Hepatocyte (in vitro differentiated cells): Measurements from ENCODE around the gene OOEP. TPM values are rescaled to one million over a fixed set of nuclear protein-coding genes. Genes with fewer than 3 reads are reported as not detected.

Source experiments
- DNase-seq: peaks from one replicate; pipeline ENCODE4 v3.0.0-alpha.2; 2016; ENCODE audit warnings: low spot score
- H2AFZ ChIP-seq: fragments of 200-600 bp; sonication (generic); 2 replicates; pipeline ENCODE4 v1.6.0; 2016; ENCODE audit warnings: antibody characterized with exemption, mild to moderate bottlenecking
- H3K27ac ChIP-seq: fragments of 200-600 bp; sonication (generic); 2 replicates; pipeline ENCODE4 v1.5.1; 2016; ENCODE audit warnings: mild to moderate bottlenecking
- H3K27me3 ChIP-seq: fragments of 200-600 bp; sonication (generic); 2 replicates; pipeline ENCODE4 v1.6.1; 2016
- H3K36me3 ChIP-seq: fragments of 200-600 bp; sonication (generic); replicated peaks from 2 replicates; pipeline ENCODE4 v1.5.1; 2016; ENCODE audit warnings: low read depth; ENCODE audit not compliant: insufficient read depth
- H3K4me1 ChIP-seq: fragments of 200-600 bp; sonication (generic); 2 replicates; pipeline ENCODE4 v1.5.1; 2016; ENCODE audit warnings: mild to moderate bottlenecking, moderate library complexity; ENCODE audit not compliant: insufficient read depth
- H3K4me2 ChIP-seq: fragments of 200-600 bp; sonication (generic); 2 replicates; pipeline ENCODE4 v1.6.0; 2016
- H3K4me3 ChIP-seq: fragments of 200-600 bp; sonication (generic); 2 replicates; pipeline ENCODE4 v1.5.1; 2016; ENCODE audit warnings: mild to moderate bottlenecking
- H3K79me2 ChIP-seq: fragments of 200-600 bp; sonication (generic); 2 replicates; pipeline ENCODE4 v1.6.0; 2017; ENCODE audit warnings: mild to moderate bottlenecking
- H3K9me2 ChIP-seq: fragments of 200-600 bp; sonication (generic); replicated peaks from 2 replicates; pipeline ENCODE4 v1.6.0; 2017; ENCODE audit warnings: mild to moderate bottlenecking; ENCODE audit not compliant: insufficient read depth
- H3K9me3 ChIP-seq: fragments of 200-600 bp; sonication (generic); 2 replicates; pipeline ENCODE4 v1.5.1; 2016; ENCODE audit warnings: low read depth, mild to moderate bottlenecking
- H4K20me1 ChIP-seq: fragments of 200-600 bp; sonication (generic); 2 replicates; pipeline ENCODE4 v1.6.0; 2016; ENCODE audit warnings: mild to moderate bottlenecking; ENCODE audit not compliant: insufficient read depth, poor library complexity, severe bottlenecking
- CTCF ChIP-seq: fragments of 200-600 bp; sonication (generic); IDR thresholded peaks from 2 replicates; pipeline ENCODE4 v1.5.1; 2016; ENCODE audit warnings: antibody characterized with exemption, mild to moderate bottlenecking; ENCODE audit not compliant: poor library complexity
- EZH2 ChIP-seq: fragments of 200-600 bp; sonication (generic); IDR thresholded peaks from 2 replicates; pipeline ENCODE4 v1.6.1; 2016; ENCODE audit warnings: antibody characterized with exemption, mild to moderate bottlenecking, borderline replicate concordance
- EZH2phosphoT487 ChIP-seq: fragments of 200-600 bp; sonication (generic); IDR thresholded peaks from one replicate; pipeline ENCODE4 v1.6.1; 2018; ENCODE audit warnings: antibody characterized with exemption, mild to moderate bottlenecking, low read depth, moderate library complexity; ENCODE audit not compliant: unreplicated experiment, severe bottlenecking
- WGBS: methylation state at CpG from one replicate; pipeline ENCODE4 v1.1.6; 2016; ENCODE audit warnings: low lambda C conversion rate; ENCODE audit errors: missing lambda C conversion rate; 5-methylcytosine and 5-hydroxymethylcytosine counted together
- polyA plus RNA-seq: library from polyadenylated mRNA; unstranded; fragments of >200 nt; fragmentation: Nextera tagmentation; extraction: Ambion mirVana; gene quantifications from 2 replicates; pipeline ENCODE4 v1.2.1, GENCODE V29; 2016
- total RNA-seq: library from RNA; depleted of rRNA; stranded (reverse); fragments of >200 nt; gene quantifications from 2 replicates; pipeline ENCODE4 v1.2.3, GENCODE V29; 2014

The OOEP gene
- total and polyA plus RNA-seq, 2 experiments from 2014 or later: not detected

DNA sequence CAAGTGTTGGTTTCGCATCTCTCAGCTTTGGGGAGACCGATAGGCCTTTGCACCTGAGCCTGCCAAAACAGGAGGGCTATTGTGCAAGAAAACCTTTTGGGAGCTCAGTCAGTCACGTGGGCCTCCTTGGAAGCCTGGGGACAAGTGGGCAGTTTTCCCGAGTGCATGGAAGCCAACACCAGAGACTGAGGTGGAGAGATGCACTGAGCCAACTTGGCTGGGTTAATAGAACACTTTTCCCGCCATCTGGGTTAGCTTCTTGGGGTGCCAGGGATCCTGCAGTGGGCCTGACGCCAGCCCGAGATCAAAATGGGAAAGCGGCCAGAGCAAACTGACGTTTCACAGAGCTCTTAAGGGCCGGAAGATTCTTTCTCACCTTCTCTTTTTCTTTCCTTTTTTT lies 2.8 kb upstream of the OOEP start:
- H3K9me2 ChIP-seq: no peaks in the 10 kb centered on the region
- H3K36me3 ChIP-seq: no peaks in the 10 kb centered on the region
- H3K4me2 ChIP-seq: no peak overlapping the region
- H3K4me3 ChIP-seq: no peak overlapping the region
- no peaks in the 10 kb centered on the region for H4K20me1 ChIP-seq
- no peak for DNase-seq
- H2AFZ ChIP-seq: no peak overlapping the region
- TF ChIP-seq CTCF (no peak), EZH2phosphoT487 (no peak), EZH2 (no peak)
- 97% methylated on average over 10 of the region's 10 CpGs for WGBS
- no peaks in the 10 kb centered on the region for H3K27me3 ChIP-seq
- H3K27ac ChIP-seq: no peak overlapping the region
- no peaks in the 10 kb centered on the region for H3K4me1 ChIP-seq
- H3K79me2 ChIP-seq: no peaks in the 10 kb centered on the region
- H3K9me3 ChIP-seq: no peaks in the 10 kb centered on the region

GRCh38 chr6:73371984-73372383 lies 2.3 kb upstream of the OOEP start:
- no peak for DNase-seq
- Histone ChIP-seq H3K79me2 (no peaks in the 10 kb centered on the region), H3K36me3 (no peaks in the 10 kb centered on the region), H3K4me2 (no peak overlapping the region), H3K27ac (no peak overlapping the region), H3K4me1 (no peaks in the 10 kb centered on the region), H3K27me3 (no peaks in the 10 kb centered on the region), H2AFZ (no peak overlapping the region), H3K9me3 (no peaks in the 10 kb centered on the region), H4K20me1 (no peaks in the 10 kb centered on the region), H3K9me2 (no peaks in the 10 kb centered on the region), H3K4me3 (no peak overlapping the region)
- no peak for TF ChIP-seq EZH2phosphoT487
- whole genome bisulfite sequencing: 96% methylated on average over 4 of the region's 4 CpGs

DNA sequence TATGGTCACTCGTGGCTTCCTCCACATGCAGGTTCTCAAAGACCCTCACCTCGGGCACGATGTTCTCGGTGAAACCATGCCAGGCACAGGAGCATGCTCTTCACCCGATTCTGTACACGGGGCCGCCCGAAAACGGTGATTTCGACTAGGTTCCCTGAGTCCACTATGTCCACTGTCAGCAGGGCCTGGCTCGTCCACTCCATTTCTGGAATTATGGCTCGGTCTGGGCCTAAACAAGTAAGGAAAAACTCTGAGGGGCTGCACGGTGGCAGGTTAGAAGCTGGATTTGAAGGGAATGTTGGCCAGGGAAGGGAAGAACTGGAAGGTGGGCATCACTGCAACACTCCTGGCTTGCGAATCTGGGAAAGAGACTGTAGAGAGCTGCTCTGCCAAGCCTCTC lies 540 bp downstream of the OOEP start:
- no peak overlapping the region for H3K27ac ChIP-seq
- no peak for TF ChIP-seq EZH2phosphoT487
- no peak for TF ChIP-seq CTCF
- TF ChIP-seq EZH2: no peak
- no peaks in the 10 kb centered on the region for H4K20me1 ChIP-seq
- H2AFZ ChIP-seq: no peak overlapping the region
- no peak for DNase-seq
- no peaks in the 10 kb centered on the region for H3K9me3 ChIP-seq
- no peak overlapping the region for H3K4me2 ChIP-seq
- 95% methylated on average over 14 of the region's 14 CpGs for WGBS
- H3K36me3 ChIP-seq: no peaks in the 10 kb centered on the region
- no peaks in the 10 kb centered on the region for H3K27me3 ChIP-seq
- no peak overlapping the region for H3K4me3 ChIP-seq
- no peaks in the 10 kb centered on the region for H3K4me1 ChIP-seq
- no peaks in the 10 kb centered on the region for H3K79me2 ChIP-seq
- no peaks in the 10 kb centered on the region for H3K9me2 ChIP-seq

DNA sequence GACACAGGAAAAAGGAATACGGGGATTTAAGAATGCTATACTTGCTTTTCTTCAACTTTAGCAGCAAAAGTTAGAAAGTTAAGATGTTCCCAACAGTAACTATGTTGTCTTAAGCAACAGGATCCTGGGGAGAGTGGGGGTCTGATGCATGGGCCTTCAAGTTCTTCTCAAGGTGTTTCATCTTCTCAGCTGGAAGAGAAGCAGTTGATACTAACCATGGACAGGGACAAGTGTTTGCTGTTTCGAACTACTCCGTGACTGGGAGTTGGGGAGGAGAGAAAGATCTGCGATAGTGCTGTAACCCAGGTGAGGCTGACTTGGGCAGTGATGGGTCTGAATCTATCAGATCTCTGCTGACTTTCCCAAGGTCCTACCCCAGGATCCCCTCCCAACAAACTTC lies 1.0 kb downstream of the OOEP start:
- Histone ChIP-seq H3K9me3 (no peaks in the 10 kb centered on the region), H3K4me3 (no peak overlapping the region), H4K20me1 (no peaks in the 10 kb centered on the region), H3K9me2 (no peaks in the 10 kb centered on the region), H3K79me2 (no peaks in the 10 kb centered on the region), H3K27ac (no peak overlapping the region), H3K4me1 (no peaks in the 10 kb centered on the region), H3K27me3 (no peaks in the 10 kb centered on the region), H3K36me3 (no peaks in the 10 kb centered on the region), H3K4me2 (no peak overlapping the region), H2AFZ (no peak overlapping the region)
- DNase-seq: no peak
- WGBS: 84% methylated on average over 4 of the region's 4 CpGs
- TF ChIP-seq EZH2phosphoT487 (no peak), CTCF (no peak)
